Adrenal gland (tissue), 12 donors: ENCODE results near the gene PRKAR1A. TPM values are rescaled to one million over a fixed set of nuclear protein-coding genes. Genes with fewer than 3 reads are reported as not detected.

ENCODE experiments used
- DNase-seq, 7 donors: peaks; one replicate each; pipeline ENCODE4 v3.0.0-alpha.2; 2019 to 2020
- H3K27ac ChIP-seq, 5 donors: fragments of 200-600 bp; sonication (generic) in 4 of 5; 1 replicate in 3 of 5; 2 replicates in 2 of 5; pipeline versions ENCODE4 v1.5.1 to v1.8.0; 2016 to 2020; ENCODE audit warnings: mild to moderate bottlenecking in 1 of 5
- H3K27me3 ChIP-seq: fragments of 200-600 bp; 2 replicates; pipeline ENCODE4 v1.8.0; 2021
- H3K36me3 ChIP-seq, 2 donors: fragments of 200-600 bp; replicated peaks in 1 of 2; 1 replicate in 1 of 2; 2 replicates in 1 of 2; pipeline versions ENCODE4 v1.5.1 to v1.8.0; 2018 to 2022
- H3K4me1 ChIP-seq, 2 donors: fragments of 200-600 bp; replicated peaks in 1 of 2; 1 replicate in 1 of 2; 2 replicates in 1 of 2; pipeline versions ENCODE4 v1.5.1 to v1.8.0; 2018 to 2021
- H3K4me3 ChIP-seq, 4 donors: fragments of 200-600 bp; sonication (generic) in 3 of 4; one replicate each; pipeline ENCODE4 v1.5.1; 2016 to 2018
- H3K9me3 ChIP-seq, 3 donors: fragments of 200-600 bp; sonication (generic) in 1 of 3; replicated peaks in 1 of 3; 1 replicate in 2 of 3; 2 replicates in 1 of 3; pipeline versions ENCODE4 v1.5.1 to v1.8.0; 2016 to 2021
- CTCF ChIP-seq, 6 experiments: fragments of 450-650 bp in 4 of 6; fragments of 200-600 bp in 2 of 6; sonication (generic) in 1 of 6; IDR thresholded peaks; 1 replicate in 5 of 6; 2 replicates in 1 of 6; pipeline versions ENCODE4 v1.5.1 to v1.8.0; 2016 to 2021; ENCODE audit warnings: antibody characterized with exemption in 6 of 6, mild to moderate bottlenecking in 2 of 6, moderate library complexity in 1 of 6
- POLR2A ChIP-seq, 2 donors: fragments of 450-650 bp; IDR thresholded peaks; one replicate each; pipeline ENCODE4 v1.6.1; 2017; ENCODE audit warnings: antibody characterized with exemption in 2 of 2, mild to moderate bottlenecking in 2 of 2, moderate library complexity in 1 of 2
- WGBS, 4 donors: extraction: QIAGEN DNeasy Blood & Tissue Kit in 2 of 4; methylation state at CpG; one replicate each; pipeline versions ENCODE4 v1.1.5 to v1.1.7; 2013 to 2017; 5-methylcytosine and 5-hydroxymethylcytosine counted together
- intact Hi-C, 2 donors: fragments of 100-400 bp; cut with DNase I; formaldehyde crosslinking; loops; one replicate each; pipeline versions ENCODE4 v1.14.1 to v1.15.0; 2022 to 2023
- polyA plus RNA-seq, 3 donors: library from polyadenylated mRNA; stranded (reverse); fragments of 200-250 nt in 2 of 3; fragments of 350-450 nt in 1 of 3; fragmentation: Illumina TruSeq in 1 of 3; extraction: RNeasy Lipid Tissue Mini Kit (QIAGEN cat#74804) in 1 of 3; gene quantifications; one replicate each; pipeline ENCODE4 v1.2.3, GENCODE V29; 2013 to 2014
- total RNA-seq, 9 donors: library from RNA; depleted of rRNA in 4 of 9; stranded (reverse); fragments of >200 nt in 4 of 9; fragments of 120-200 nt in 1 of 9; fragmentation: NEBNext Ultra II Directional in 1 of 9; extraction: Animal tissue kit (Norgen Biotek cat#: 25700) in 1 of 9; gene quantifications; one replicate each; pipeline versions ENCODE4 v1.1.0 to v1.2.4, GENCODE V29; 2013 to 2023
- donor health status: healthy with polysubstance abuse.
- donor health status: Bipolar disorder and iron deficiency.
- donor health status: DM: yes; HTN: yes; CAD: no.
- donor health status: DM: no; HTN: no; CAD: no.
- donor health status: DM: no; HTN: no; CAD: no.
- donor health status: DM: yes; HTN: yes; CAD: no.

The PRKAR1A gene
- total and polyA plus RNA-seq, 12 donors: 56.3 to 585 (median 388) TPM

DNA sequence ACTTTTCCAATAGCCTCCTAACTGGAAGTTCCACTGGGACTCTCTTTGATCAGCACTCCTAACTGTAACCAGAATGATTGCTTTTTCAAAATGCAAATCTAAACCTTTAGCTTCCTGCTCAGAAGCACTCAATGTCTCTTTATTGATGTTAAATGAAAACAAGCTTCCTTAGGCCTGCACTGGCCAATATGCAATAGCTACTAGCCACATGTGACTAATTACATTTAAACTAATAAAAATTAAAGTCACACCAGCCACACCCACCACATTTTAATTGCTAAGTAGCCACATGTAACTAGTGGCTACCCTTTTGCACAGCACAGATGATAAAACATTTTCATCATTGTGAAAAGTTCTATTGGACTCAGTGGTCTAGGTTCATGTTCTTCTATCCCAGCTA is 57.1 kb downstream of the PRKAR1A start:
- H3K9me3 ChIP-seq: no peaks in the 10 kb centered on the region
- intact Hi-C loops: no loop called here
- DNase-seq: no peak
- H3K36me3 ChIP-seq: no peaks in the 10 kb centered on the region
- TF ChIP-seq CTCF (IDR thresholded peaks at IDR 0.05): no peak
- no peak for TF ChIP-seq POLR2A (IDR thresholded peaks at IDR 0.05)
- no peaks in the 10 kb centered on the region for H3K27me3 ChIP-seq
- H3K4me1 ChIP-seq: no peaks in the 10 kb centered on the region
- H3K27ac ChIP-seq: no peak overlapping the region
- no peak overlapping the region for H3K4me3 ChIP-seq

- Histone ChIP-seq H3K27me3 (no peaks in the 10 kb centered on the region), H3K9me3 (no peaks in the 10 kb centered on the region), H3K36me3 (no peaks in the 10 kb centered on the region), H3K27ac (no peak overlapping the region), H3K4me3 (no peak overlapping the region), H3K4me1 (no peaks in the 10 kb centered on the region)
- intact Hi-C loops: no loop called here
- WGBS, 4 donors: 58 to 80% (median 71%) methylated on average over 1 of the region's 1 CpG
- no peak for DNase-seq
- TF ChIP-seq POLR2A (IDR thresholded peaks at IDR 0.05) (no peak), CTCF (IDR thresholded peaks at IDR 0.05) (no peak)
Observed at GRCh38 chr17:68570526-68570925, 58.3 kb downstream of the PRKAR1A start.

- no peaks in the 10 kb centered on the region for H3K36me3 ChIP-seq
- intact Hi-C loops: no loop called here
- H3K4me3 ChIP-seq: no peak overlapping the region
- no peaks in the 10 kb centered on the region for H3K4me1 ChIP-seq
- 82 to 91% (median 85%) methylated on average over 6 of the region's 6 CpGs for WGBS, 4 donors
- H3K9me3 ChIP-seq: no peaks in the 10 kb centered on the region
- H3K27ac ChIP-seq: peak overlapping the region in 1 of 5 donors; percentile 29
- TF ChIP-seq POLR2A (IDR thresholded peaks at IDR 0.05) (no peak), CTCF (IDR thresholded peaks at IDR 0.05) (no peak)
- H3K27me3 ChIP-seq: no peaks in the 10 kb centered on the region
- DNase-seq: peak in 1 of 7 donors; percentile 14
Observed at GRCh38 chr17:68572138-68572842, 60.1 kb downstream of the PRKAR1A start.

DNA sequence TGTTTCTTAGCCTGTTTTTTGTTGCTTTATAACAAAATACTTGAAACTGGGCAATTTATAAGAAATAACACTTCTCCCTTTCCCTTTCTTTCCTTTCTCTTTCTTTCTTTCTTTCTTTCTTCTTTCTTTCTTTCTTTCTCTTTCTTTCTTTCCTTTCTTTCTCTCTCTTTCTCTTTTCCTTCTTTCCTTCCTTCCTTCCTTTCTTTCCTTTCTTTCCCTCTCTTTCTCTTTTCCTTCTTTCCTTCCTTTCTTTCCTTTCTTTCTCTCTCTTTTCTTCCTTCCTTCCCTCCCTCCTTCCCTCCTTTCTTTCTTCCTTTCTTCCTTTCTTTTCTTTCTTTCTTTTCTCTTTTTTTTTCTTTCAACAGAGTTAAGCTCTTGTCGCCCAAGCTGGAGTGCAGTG is 61.1 kb downstream of the PRKAR1A start:
- Histone ChIP-seq H3K27me3 (no peaks in the 10 kb centered on the region), H3K4me1 (no peaks in the 10 kb centered on the region), H3K4me3 (no peak overlapping the region), H3K9me3 (no peaks in the 10 kb centered on the region), H3K36me3 (no peaks in the 10 kb centered on the region), H3K27ac (no peak overlapping the region)
- intact Hi-C loops: no loop called here
- DNase-seq: no peak
- no peak for TF ChIP-seq CTCF (IDR thresholded peaks at IDR 0.05)
- no peak for TF ChIP-seq POLR2A (IDR thresholded peaks at IDR 0.05)
- 93 to 100% (median 96%) methylated on average over 1 of the region's 1 CpG for WGBS, 4 donors
